Renal cortical epithelial cell (primary cell): Measurements from ENCODE around the gene LSM14A. TPM values are rescaled to one million over a fixed set of nuclear protein-coding genes. Genes with fewer than 3 reads are reported as not detected.
A peak's percentile ranks its signal among the peaks of the same experiment; 100 is the strongest.
"Not testable (repeated sequence)": the region's sequence is repeated elsewhere in the genome, so short reads cannot be mapped to it uniquely, and the experiment has no call there.

Experiments
- DNase-seq: peaks from one replicate; pipeline ENCODE4 v3.0.0-alpha.2; 2011; ENCODE audit warnings: low read depth
- total RNA-seq: library from RNA; depleted of rRNA; stranded (reverse); fragments of >200 nt; gene quantifications from 2 replicates; pipeline ENCODE4 v1.2.3, GENCODE V29; 2014

LSM14A gene
- total RNA-seq, 1 donor from 2014 or later: 112 TPM

DNA sequence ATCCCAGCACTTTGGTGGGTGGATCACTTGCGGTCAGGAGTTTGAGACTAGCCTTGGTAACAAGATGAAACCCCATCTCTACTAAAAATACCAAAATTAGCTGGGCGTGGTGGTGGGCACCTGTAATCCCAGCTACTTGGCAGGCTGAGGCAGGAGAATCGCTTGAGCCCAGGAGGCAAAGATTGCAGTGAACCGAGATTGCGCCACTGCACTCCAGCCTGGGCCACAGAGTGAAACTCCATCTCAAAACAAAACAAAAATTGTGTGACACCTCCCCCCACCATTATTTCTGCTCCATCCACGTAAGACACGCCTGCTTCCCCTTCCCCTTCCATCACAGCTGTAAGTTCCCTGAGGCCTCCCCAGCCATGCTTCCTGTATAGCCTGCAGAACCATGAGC is 13.3 kb upstream of the LSM14A start:
- DNase-seq: not testable (repeated sequence)

- not testable (repeated sequence) for DNase-seq
These were observed 12.8 kb upstream of the LSM14A start for GRCh38 chr19:34159541-34159940.

DNA sequence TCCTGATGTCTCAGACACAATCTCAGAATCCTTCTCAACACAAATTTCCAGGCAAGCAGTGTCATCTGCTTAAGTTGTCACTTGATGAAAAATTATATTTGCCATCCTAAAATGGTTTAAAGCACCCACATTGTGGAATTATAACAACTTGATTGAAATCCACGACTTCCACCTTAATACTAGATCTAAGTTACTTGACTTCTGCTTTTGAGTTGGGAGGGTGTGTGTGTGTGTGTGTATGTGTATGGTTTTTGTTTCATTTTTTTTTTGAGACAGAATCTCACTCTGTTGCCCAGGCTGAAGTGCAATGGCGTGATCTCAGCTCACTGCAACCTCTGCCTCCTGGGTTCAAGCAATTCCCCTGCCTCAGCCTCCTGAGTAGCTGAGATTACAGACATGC is 10.4 kb upstream of the LSM14A start:
- not testable (repeated sequence) for DNase-seq

DNA sequence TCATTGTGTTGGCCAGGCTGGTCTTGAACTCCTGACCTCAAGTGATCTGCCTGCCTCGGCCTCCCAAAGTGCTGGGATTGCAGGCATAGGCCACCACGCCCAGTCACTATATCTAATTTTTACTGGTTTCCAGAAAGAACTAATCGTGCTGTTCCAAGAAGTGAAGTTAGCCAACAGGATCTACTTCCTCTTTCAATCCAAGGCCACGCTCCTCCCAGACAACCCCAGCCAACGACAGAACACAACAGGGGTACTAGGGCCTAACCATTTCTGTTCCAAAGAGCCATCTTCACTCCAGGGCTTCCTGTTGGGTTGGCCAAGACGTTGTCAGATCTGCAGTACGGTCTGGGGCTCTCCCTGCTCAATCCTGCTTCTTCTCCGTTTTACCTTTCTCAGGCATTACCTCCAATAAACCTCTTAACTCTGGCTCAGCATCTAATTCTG is 7.0 kb upstream of the LSM14A start:
- DNase-seq: no peak

- not testable (repeated sequence) for DNase-seq
These were observed 2.7 kb upstream of the LSM14A start for GRCh38 chr19:34169475-34170199.

DNA sequence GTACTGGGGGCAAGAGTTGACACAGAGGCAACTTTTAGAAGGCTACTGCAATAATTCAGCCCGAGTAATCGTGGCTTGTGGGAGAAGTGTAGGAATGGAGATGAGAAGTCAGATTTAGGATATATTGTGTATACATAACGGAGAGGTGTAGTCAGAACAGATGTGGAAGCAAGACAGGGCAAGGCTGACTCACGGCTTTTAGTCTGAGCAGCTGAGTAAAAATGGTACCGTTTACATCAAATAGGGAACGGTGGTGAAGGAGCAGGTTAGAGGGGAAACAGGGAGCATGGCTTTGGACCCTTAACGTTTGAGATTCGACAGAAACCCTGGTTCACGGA is 796 bp upstream of the LSM14A start:
- DNase-seq: no peak

DNA sequence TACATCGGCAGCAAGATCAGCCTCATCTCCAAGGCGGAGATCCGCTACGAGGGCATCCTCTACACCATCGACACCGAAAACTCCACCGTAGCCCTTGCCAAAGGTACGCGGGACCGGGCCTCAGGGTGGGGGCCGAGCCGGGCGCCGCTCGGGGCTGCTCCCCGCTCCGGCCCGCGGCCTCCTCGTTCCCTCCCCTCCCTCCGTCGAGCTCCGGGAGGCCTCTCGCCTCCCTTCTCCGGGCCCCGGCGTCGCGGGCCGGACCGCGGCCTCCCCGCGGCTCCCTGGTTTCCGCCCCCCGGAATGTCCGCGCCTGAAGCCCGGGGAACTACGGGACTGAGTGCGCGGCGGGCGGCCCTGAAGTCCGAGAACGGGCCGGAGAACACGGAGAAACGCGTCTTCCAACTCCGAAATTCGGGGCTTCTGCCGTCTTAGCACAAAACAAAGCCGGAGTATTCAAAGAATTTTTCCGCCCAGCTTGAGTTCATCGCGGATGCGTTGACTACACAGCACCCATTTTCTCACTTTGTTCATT is 423 bp downstream of the LSM14A start:
- DNase-seq: no peak

DNA sequence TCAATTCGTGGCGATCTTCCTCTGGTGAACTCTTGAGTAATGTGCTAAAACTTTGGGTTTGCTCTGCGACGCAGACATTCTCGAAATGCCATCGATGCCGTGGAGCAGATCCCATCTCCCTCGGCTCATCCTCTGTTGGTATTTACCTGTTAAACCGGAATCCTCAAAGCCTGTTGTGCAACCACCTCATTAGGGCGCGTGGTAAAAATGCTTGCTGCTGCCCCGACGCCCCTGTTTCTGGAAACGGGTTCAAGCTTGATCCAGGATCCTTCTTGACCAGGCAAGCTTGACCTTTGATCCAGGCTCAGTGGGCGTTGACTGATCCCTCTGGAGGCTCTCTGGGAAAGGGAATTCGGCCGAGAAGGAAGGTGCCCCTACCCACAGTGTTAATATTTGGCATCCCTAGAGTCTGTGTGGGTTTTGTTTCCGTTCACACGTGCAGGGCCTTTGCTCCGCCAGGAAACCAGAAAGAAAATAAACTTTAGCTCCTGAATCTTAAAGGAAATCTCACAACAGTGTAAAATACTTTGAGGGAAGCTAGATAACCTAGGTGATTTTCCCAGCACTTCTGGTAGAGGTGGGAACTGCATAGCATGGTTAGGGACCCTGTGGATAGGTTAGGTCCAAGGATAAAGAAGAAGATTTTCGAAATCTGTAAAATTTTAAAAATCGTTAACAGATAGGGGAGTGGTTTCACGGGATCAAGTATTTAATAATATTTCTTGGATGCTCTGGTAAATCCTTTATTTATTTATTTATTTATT is 1.1 kb downstream of the LSM14A start:
- DNase-seq: peak; percentile 89

DNA sequence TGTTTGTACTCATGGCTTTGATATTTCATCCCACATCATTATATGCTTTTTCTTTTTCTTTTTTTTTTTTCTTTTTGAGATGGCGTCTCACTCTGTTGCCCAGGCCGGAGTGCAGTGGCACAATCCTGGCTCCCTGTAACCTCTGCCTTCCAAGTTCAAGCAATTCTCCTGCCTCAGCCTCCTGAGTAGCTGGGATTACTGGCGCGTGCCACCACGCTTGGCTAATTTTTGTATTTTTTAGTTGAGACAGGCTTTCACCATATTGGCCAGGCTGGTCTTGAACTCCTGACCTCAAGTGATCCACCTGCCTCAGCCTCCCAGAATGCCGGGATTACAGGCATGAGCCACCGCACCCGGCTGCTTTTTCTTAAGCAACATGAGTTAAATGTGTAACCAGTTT is 2.9 kb downstream of the LSM14A start:
- peak; percentile 38 for DNase-seq

- no peak for DNase-seq
These were observed 4.3 kb downstream of the LSM14A start for GRCh38 chr19:34176581-34176980.

DNA sequence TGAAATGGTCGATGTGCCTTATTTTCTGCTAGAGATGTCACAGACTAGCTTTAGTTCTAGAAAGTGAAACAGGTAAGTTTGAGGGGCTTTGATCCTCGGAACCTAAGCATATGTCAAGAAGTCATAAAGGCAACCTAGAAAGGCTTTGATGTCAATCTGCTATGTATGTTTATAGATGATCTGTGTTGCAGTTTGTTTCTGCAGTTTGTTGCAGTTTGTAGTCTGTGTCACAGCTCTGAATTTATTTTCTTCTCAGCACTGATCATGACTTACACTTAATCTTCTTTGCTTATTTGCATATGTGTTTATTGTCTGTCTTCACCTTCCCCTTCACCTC is 5.9 kb downstream of the LSM14A start:
- DNase-seq: peak; percentile 35

GRCh38 chr19:34179066-34179465 is 6.8 kb downstream of the LSM14A start:
- peak; percentile 91 for DNase-seq

DNA sequence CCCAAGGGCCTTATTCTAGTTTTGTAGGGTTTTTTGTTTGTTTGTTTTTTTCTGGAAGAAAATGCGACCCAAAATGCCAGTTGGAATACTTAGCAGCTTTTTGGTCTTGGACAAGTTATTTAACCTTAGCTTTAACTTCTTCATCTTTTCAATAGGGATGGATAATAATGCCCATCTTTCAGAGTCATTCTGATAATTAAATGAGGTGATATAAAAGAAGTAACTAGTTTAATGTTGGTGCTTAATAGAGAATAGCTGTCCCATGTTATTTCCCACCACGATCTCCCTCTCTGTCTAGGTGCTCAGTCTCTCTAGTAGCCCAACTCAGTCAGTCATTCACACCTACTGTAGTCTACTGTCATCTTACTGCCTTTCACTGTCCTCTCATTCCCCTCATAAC is 8.0 kb downstream of the LSM14A start:
- no peak for DNase-seq

DNA sequence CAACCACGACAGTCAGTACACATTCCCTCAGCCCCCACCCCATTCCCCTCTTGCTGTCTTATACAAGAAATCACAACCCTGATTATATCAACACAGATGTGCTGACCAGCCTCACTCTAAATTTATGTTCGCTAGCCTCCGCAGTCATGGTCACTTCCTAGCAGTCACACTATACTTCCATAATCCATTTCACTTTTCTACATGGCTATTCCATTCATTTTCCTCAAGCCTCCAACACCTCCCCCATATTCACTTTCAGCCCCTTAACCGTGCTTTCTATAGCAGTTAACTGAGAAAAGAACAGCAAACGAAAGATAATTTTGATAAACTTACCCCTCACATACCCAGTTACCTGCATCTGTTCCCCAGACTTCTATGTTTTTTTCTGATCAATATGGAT is 8.4 kb downstream of the LSM14A start:
- no peak for DNase-seq

DNA sequence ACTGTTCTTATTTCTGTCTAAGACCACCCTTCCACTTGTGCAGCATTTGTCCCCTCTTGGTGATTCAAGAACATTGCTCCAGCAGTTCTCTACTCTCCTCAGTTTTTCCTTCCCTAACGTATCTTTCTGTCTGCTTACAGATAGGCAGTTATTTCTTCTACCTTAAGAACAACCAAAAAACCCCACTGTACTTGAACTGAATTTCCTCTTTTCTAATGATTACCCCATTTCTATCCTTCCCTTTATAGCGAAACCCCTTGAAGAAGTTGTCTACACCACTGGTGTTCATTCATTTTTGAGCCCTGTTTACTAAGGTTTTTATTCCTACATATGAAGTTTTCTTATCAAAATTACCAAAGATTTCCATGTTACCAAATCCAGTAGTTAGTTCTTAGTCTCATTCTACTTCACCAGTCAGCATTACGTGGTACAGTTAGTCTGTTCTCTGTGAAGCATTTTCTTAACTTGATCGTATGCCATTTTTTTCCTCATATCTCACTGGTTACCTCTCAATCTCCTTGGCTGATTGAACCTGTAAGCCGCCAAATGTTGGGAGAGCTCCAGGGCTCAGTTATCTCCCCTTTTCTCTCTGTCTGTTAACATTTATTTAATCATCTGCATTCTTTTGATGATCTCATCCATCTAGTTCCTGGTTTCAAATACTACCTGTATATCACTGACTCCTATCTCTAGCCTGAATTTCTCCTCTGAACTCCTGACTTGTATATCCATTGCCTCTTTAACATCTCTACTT is 9.0 kb downstream of the LSM14A start:
- DNase-seq: no peak

- no peak for DNase-seq
These were observed 9.8 kb downstream of the LSM14A start for GRCh38 chr19:34182125-34182524.

- DNase-seq: no peak
These were observed 12.7 kb downstream of the LSM14A start for GRCh38 chr19:34184880-34185491.

GRCh38 chr19:34186205-34186604 is 13.9 kb downstream of the LSM14A start:
- DNase-seq: no peak

- DNase-seq: no peak
These were observed 14.7 kb downstream of the LSM14A start for GRCh38 chr19:34187011-34187410.

DNA sequence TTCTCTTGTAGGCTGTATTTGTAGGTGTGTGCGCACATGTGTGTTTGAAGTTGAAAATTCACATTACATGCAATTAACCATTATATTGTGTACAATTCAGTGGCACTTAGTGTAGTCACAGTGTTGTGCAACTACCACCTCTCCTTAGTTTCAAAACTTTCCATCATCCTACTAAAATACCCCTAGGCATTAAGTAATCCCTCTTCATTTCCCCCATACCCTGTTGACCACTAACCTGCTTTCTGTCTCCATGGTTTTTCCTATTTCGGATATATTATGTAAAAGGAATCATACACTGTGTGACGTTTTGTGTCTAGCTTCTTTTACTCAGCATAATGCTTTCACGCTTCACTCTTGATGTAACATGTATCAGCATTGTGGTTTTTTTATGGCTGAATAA is 16.1 kb downstream of the LSM14A start:
- peak; percentile 32 for DNase-seq

DNA sequence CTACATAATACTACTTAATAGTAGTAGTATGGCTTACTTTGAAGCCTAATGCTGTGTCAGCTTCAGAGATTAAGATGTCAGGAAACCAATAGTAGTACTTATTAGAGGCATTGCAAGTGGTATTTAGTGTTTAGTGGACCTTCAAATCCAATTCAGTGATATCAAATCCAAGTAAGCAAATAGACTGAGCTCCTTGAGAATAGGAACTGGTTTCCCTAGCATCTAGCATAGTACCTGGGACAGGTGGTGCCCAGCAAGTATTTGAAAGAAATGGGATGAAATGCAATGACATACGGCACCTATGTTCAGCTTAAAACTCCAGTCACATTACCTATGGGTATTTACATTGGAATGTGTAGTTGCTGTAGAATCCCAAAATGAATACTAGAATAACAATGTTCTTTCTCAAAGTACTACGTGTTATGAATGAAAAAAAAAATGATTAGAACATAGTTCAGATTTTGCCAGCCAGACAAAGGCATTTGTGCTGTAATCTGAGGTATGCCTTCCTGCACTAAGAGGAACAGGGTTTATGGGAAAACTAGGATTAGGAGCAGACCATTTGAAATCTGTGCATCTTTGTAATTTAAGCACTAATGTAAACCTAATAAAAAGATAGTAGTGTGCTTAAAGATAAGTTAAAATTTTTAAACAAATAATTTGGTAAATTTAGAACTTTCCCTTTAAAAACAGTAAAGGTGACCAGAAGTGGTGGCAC is 17.1 kb downstream of the LSM14A start:
- DNase-seq: no peak
